Measurements from ENCODE around the gene IMPA2. TPM values are rescaled to one million over a fixed set of nuclear protein-coding genes. Genes with fewer than 3 reads are reported as not detected.
"Not testable (repeated sequence)": the region's sequence is repeated elsewhere in the genome, so short reads cannot be mapped to it uniquely, and the experiment has no call there.

IMPA2 gene
- total RNA-seq, 1 donor from 2014 or later = 85.8 TPM

DNA sequence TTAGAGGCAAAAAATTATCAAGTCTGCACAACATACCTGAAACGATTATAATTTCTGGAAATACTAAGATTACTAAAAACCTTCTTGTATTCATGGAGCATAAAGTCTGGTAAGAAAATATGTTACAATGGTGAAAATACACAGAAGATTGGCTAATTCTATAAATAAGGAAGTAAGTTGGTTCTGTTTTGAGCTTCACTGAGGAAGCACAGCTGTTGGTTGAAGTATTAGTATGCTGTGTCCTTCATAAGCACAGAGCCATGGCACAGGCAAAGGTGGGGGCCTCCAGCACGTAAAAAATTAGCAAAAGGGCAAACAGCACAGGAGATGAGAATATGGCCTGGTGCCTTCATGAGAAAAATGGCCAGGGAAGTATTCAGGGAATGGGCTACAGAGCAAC lies 72.0 kb downstream of the IMPA2 start:
- ATAC-seq (ENCODE audit: poor library complexity) = peak; percentile 29
- DNase-seq = no peak
- intact Hi-C loops (cut with DNase I) = no loop called here

DNA sequence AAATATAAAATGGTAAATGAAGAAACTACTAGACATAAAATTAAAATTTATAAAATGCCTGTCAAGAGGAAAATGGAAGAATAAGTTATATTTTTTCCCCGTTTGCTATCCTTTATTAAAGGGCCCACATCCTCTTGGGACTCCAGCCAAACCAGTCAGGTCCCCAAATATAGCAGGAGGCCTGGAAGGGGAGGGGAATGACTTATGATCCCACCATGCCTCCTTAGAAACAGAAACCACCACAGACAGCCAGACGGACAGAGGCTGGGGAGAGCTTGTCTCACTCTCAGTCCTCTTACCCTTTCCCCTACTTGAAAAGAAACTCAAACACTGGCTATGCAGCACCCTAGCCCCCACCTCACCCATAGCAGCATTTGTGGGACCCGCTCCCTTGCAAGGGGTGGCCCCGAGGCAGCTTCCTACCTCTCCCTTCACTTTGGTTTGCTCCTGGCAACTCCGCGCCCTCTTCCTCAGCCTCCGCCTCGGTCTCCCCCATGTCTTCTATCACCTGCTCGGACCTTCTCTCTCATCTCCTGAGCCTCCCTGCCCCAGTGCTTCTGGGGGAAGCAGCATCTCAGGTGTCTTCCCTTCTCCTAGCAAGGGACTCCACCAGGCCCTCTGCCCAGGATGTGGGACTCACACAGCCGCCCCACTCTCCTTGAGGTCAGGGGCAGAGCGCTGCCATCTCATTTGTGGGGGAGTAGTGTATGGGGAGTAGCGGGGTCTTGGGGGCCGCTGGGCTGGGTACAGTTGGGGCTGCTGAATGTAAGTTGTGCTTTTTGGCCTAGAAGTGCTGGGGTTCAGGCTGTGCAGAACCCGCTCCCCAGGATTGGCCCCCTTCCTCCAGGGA lies 75.0 kb downstream of the IMPA2 start:
- intact Hi-C loops (cut with DNase I) = no loop called here
- DNase-seq (no peak), ATAC-seq (ENCODE audit: poor library complexity) (no peak)

DNA sequence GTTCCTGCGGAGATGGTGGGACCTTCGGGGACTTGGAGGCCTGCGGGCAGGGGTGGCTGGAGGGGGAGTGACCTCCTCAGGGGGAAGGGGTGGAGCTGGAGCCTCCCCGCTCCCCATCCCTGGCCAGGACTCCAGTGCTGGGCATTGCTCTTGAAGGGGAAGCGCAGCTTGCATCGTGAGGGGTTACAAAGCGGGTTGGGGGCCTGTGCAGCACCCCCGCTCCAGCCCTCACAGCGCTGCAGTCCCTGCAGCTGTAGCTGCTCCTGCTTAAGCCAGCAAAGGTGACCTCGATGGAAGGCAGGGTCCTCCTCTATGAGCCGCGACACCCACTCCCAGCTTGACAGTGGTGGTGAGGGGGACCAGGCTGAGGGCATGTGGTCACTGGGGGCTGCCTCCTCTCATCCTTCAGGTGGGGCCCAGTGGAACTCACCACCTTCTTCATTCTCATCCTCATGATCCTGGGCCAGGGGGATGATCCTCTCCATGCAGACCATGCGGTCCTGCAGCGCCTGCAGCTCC lies 75.6 kb downstream of the IMPA2 start:
- ATAC-seq (ENCODE audit: poor library complexity) (no peak), DNase-seq (no peak)
- intact Hi-C loops (cut with DNase I) = no loop called here

DNA sequence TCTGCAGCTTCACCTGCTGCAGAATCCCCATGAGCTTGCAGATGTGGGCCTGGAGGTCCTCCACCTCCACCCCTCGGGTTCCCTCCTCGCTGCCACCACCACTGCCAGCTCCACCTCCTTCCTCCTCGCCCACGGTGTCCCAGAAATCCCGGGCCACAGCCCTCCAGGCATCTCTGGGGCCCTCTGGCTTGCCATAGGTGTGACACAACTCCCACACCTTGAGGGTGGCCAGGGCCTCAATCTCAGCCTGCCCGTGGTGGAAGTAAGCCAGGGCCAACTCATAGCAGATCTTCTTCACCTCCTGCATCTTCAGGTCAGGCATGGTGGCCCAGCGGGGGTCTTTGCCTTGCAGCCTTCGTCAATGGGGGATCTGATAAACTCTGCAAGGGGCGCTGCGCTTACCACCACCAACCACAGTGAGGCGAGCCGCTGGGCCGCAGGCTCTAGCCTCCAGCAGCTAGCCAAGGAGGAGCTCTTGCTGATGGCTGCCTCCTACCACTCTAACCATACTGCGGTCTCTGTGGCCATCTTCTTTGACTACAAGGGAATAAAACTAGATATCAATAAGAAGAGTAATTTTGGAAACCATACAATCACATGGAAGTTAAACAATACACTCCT lies 76.2 kb downstream of the IMPA2 start:
- intact Hi-C loops (cut with DNase I) = no loop called here
- no peak for ATAC-seq (ENCODE audit: poor library complexity)
- DNase-seq = no peak

GRCh38 chr18:12059334-12060181 lies 78.3 kb downstream of the IMPA2 start:
- ATAC-seq (ENCODE audit: poor library complexity) (no peak), DNase-seq (no peak)
- intact Hi-C loops (cut with DNase I) = no loop called here

GRCh38 chr18:12060182-12060870 lies 79.0 kb downstream of the IMPA2 start:
- DNase-seq = no peak
- intact Hi-C loops (cut with DNase I) = no loop called here
- ATAC-seq (ENCODE audit: poor library complexity) = no peak

GRCh38 chr18:12061685-12062084 lies 80.4 kb downstream of the IMPA2 start:
- intact Hi-C loops (cut with DNase I) = no loop called here
- ATAC-seq (ENCODE audit: poor library complexity) = no peak
- DNase-seq = no peak

DNA sequence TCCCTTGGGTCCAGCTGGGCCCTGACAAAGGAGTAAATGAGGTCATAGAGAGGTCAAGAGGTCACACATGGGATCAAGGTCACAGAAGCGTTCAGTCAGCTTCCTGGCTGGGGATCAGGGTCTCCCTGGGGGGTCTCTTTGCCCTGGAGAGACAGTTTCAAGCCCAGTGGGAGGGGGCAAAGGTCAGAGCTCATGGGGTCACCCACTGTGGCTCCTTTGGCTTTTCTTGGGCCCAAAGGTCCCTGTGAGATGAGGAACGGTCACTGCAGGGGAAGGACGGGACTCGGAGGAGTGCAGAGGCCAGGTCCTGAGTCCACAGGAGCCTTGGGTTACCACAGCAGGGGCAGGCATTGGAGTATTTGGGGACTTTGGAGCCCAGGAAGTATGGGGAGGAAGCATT lies 81.7 kb downstream of the IMPA2 start:
- DNase-seq (no peak), ATAC-seq (ENCODE audit: poor library complexity) (no peak)
- intact Hi-C loops (cut with DNase I) = no loop called here

DNA sequence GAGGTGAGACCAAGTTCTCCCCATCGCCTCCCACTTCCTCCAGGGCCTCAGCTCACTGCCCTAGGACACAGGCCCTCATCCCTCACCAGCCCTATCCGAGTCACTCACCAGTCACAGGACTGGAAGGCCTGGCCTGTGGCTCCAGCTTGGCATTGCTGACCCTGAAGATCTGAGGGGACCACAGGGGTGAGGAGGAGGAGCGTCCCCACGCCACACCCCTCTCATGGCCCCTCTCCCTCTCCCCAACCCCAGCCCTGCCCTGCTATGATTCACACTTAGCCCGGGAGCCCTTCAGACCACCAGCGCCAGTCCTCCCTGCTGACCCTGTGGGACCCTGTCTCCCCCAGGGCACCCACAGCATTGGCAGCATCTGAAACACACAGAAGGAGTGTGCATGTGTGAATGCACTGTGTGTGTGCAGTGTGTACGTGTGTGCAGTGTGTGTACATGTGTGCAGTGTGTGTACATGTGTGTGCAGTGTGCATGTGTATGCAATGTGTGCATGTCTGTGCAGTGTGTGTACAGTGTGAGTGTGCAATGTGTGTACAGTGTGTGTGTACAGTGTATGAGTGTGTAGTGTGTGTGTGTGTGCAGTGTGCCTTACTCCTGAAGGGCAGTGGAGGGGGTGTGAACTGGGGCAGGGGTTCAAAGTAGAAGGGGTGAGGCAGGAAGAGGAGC lies 82.9 kb downstream of the IMPA2 start:
- ATAC-seq (ENCODE audit: poor library complexity) = no peak
- intact Hi-C loops (cut with DNase I) = no loop called here
- no peak for DNase-seq

DNA sequence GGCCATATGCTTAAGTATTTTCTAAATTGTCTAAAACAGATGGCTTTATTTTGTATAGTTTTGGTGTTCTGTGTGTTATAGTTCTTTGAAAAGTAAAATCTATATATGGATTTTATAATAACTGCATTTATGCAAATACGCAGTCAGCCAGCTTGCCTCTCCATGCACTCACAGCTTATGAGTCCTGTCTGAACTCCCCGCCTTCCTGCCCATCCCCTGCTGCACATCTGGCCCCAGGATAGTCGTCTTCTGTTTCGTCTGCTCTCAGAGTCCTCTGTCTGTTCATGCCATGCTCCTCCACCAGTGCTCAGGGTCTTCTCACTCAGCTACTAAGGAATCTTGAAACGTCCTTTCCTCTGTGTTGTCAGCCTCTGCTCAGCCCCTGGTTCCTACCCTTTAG lies 84.1 kb downstream of the IMPA2 start:
- ATAC-seq (ENCODE audit: poor library complexity) (no peak), DNase-seq (no peak)
- intact Hi-C loops (cut with DNase I) = no loop called here

- intact Hi-C loops (cut with DNase I) = no loop called here
- ATAC-seq (ENCODE audit: poor library complexity) (no peak), DNase-seq (no peak)
Measured at GRCh38 chr18:12066910-12067511, 85.7 kb downstream of the IMPA2 start.

DNA sequence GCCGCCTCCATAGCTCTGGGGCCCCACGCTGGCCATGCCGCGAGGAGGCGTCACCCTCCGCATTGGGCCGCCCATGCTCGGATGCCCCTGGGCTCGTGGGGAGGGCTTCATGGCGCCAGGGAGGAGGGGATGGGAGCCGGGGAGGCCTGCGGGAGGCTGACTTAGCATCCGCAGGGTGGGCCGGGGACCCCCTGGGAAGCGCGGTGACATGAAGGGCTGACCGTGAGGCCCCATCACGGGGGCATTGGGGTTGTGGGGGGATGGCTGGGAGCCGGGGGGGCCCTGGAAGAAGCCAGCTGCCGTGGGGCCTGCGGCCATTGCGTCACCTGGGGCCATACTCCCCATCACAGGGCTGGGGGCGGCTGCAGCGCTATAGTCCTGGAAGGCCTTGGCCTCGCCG lies 86.4 kb downstream of the IMPA2 start:
- DNase-seq = no peak
- no peak for ATAC-seq (ENCODE audit: poor library complexity)
- intact Hi-C loops (cut with DNase I) = no loop called here

DNA sequence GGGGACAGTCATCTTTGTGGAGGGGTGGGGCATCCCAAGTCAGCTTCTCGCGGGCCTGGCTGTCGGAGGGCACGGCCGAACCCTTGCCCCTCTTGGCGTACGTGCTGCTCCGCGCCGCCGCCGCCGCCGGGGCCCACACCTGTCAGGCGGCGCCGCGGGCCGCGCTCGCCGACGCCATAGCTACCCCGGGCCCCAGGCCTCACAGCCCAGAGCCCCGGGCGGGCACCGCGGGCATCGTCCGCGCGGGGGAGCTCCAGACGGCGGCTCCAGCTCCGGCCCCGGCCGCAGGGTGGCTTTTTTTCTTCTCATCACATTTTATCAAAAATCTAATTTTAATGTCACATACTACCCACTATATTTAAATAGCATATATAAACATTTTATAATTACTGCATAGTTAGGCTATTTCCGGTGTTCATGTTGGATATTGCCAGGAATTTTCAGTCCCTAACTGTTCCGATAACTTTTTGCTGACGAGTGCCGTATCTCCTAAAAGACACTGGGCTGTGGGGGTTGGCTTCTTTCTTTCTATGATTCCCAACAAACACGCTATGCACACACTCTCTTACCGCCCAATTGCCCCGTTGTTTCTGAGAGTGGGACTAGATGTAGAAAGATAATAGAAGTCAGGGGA lies 87.1 kb downstream of the IMPA2 start:
- intact Hi-C loops (cut with DNase I); DNase-seq; ATAC-seq (ENCODE audit: poor library complexity): not testable (repeated sequence)

DNA sequence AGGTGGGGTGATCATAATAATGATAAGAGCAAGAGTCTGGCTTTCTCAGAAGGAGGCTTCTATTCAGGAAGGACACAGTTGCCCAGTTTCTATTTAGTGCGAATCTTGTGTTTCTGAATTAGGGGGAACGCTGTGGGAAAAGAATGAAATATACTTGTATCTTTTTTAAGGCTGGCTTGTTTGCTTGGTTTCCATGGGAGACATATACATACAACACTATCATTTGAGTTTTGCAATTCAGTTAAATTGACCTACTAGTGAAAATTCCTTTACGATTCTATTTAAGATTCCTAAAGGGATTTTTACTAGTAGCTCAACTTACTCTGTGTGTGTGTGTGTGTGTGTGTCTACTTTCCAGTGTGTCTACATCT lies 87.6 kb downstream of the IMPA2 start:
- ATAC-seq (ENCODE audit: poor library complexity) = no peak
- intact Hi-C loops (cut with DNase I) = no loop called here

DNA sequence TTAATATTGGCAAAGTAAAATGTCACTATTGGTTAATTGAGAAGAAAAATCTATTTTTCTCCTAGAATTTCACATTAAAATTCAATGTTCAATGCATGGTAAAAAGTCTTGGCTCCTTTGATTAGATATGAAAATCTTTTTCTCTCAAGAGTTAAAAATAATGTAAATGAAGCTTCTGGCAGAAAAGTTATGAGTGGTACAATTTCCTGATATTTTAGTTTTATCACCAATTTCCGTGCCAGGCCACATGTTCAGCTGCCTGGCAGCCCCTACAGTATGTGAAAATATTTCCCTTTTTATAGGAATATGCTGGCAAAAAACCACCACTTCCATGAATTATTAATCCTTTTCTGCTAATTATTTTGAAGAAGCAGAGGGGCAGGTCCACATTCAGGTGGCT lies 89.8 kb downstream of the IMPA2 start:
- ATAC-seq (ENCODE audit: poor library complexity); intact Hi-C loops (cut with DNase I); DNase-seq: not testable (repeated sequence)

More for the DNA sequence above, 87.6 kb downstream of the IMPA2 start:
- DNase-seq = no peak

DNA sequence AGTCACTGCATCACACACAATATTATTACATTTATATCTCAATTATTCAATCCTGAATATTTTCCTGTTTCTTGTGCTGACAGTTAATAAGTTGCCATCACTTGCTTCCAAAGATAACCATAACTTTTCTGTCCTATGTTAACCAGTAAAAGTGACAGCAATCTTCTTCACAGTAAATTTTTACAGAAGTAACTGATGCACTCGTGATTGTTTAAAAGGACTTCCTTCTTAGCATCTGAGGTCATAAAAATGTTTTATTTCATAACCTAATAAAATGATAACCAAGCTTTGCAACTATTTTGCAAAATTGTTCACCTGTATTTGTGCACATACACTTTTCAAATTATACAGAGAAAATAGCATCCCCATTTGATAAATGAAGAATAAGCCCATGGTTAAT lies 91.7 kb downstream of the IMPA2 start:
- ATAC-seq (ENCODE audit: poor library complexity) = no peak
- intact Hi-C loops (cut with DNase I) = no loop called here
- no peak for DNase-seq

GRCh38 chr18:12074736-12075135 lies 93.4 kb downstream of the IMPA2 start:
- intact Hi-C loops (cut with DNase I) = no loop called here
- ATAC-seq (ENCODE audit: poor library complexity) = no peak

More at GRCh38 chr18:12074736-12075135, 93.4 kb downstream of the IMPA2 start:
- no peak for DNase-seq

All from Right ventricle myocardium superior (tissue), 1 donor.